ENCODE results near the gene ERAP2.
"Not testable (repeated sequence)": the region's sequence is repeated elsewhere in the genome, so short reads cannot be mapped to it uniquely, and the experiment has no call there.

ERAP2 gene

GRCh38 chr5:96876292-96876850 is at the start of gene ERAP2:
ERAP2 (plus strand) TSS chr5:96876500; CDS start chr5:96879686, 3,186 bp downstream.
- DNase-seq (ENCODE audit: low read depth) = no peak

GRCh38 chr5:96829297-96829696 is 47.0 kb upstream of the ERAP2 start:
- no peak for DNase-seq (ENCODE audit: low read depth)

- DNase-seq (ENCODE audit: low read depth) = no peak
These were observed 42.3 kb upstream of the ERAP2 start for GRCh38 chr5:96834016-96834415.

GRCh38 chr5:96835791-96836191 is 40.5 kb upstream of the ERAP2 start:
- DNase-seq (ENCODE audit: low read depth) = no peak

GRCh38 chr5:96836817-96837216 is 39.5 kb upstream of the ERAP2 start:
- no peak for DNase-seq (ENCODE audit: low read depth)

GRCh38 chr5:96837303-96837702 is 39.0 kb upstream of the ERAP2 start:
- no peak for DNase-seq (ENCODE audit: low read depth)

GRCh38 chr5:96838201-96839070 is 37.9 kb upstream of the ERAP2 start:
- no peak for DNase-seq (ENCODE audit: low read depth)

GRCh38 chr5:96839071-96839592 is 37.2 kb upstream of the ERAP2 start:
- no peak for DNase-seq (ENCODE audit: low read depth)

GRCh38 chr5:96841931-96842330 is 34.4 kb upstream of the ERAP2 start:
- DNase-seq (ENCODE audit: low read depth) = not testable (repeated sequence)

GRCh38 chr5:96843140-96843539 is 33.2 kb upstream of the ERAP2 start:
- DNase-seq (ENCODE audit: low read depth) = no peak

- no peak for DNase-seq (ENCODE audit: low read depth)
These were observed 31.8 kb upstream of the ERAP2 start for GRCh38 chr5:96844481-96844990.

GRCh38 chr5:96851312-96852062 is 24.8 kb upstream of the ERAP2 start:
- no peak for DNase-seq (ENCODE audit: low read depth)

- no peak for DNase-seq (ENCODE audit: low read depth)
These were observed 23.5 kb upstream of the ERAP2 start for GRCh38 chr5:96852759-96853158.

GRCh38 chr5:96854067-96854466 is 22.2 kb upstream of the ERAP2 start:
- DNase-seq (ENCODE audit: low read depth) = no peak

- no peak for DNase-seq (ENCODE audit: low read depth)
These were observed 21.0 kb upstream of the ERAP2 start for GRCh38 chr5:96855031-96855872.

GRCh38 chr5:96856371-96856770 is 19.9 kb upstream of the ERAP2 start:
- no peak for DNase-seq (ENCODE audit: low read depth)

- DNase-seq (ENCODE audit: low read depth) = no peak
These were observed 18.8 kb upstream of the ERAP2 start for GRCh38 chr5:96857454-96857853.

- no peak for DNase-seq (ENCODE audit: low read depth)
These were observed 18.4 kb upstream of the ERAP2 start for GRCh38 chr5:96857924-96858323.

GRCh38 chr5:96859375-96859774 is 16.9 kb upstream of the ERAP2 start:
- no peak for DNase-seq (ENCODE audit: low read depth)

GRCh38 chr5:96861076-96861475 is 15.2 kb upstream of the ERAP2 start:
- DNase-seq (ENCODE audit: low read depth) = no peak

GRCh38 chr5:96863114-96863513 is 13.2 kb upstream of the ERAP2 start:
- DNase-seq (ENCODE audit: low read depth) = no peak
